IPS-15b (cell line): ENCODE measurements around the gene UMODL1.
"Not testable (repeated sequence)": the region's sequence is repeated elsewhere in the genome, so short reads cannot be mapped to it uniquely, and the experiment has no call there.

Experiments
- H3K27me3 ChIP-seq: one replicate; pipeline ENCODE4 v1.6.1; 2013; ENCODE audit warnings: low read length; ENCODE audit not compliant: control insufficient read depth, insufficient read depth
- H3K36me3 ChIP-seq: one replicate; pipeline ENCODE4 v1.6.1; 2013; ENCODE audit warnings: low read length; ENCODE audit not compliant: control insufficient read depth, insufficient read depth
- H3K4me1 ChIP-seq: one replicate; pipeline ENCODE4 v1.6.1; 2013; ENCODE audit warnings: mild to moderate bottlenecking, low read length; ENCODE audit not compliant: control insufficient read depth, insufficient read depth
- H3K4me3 ChIP-seq: one replicate; pipeline ENCODE4 v1.5.1; 2013; ENCODE audit warnings: low read depth, low read length
- H3K9ac ChIP-seq: one replicate; pipeline ENCODE4 v1.6.1; 2013; ENCODE audit warnings: low read depth, mild to moderate bottlenecking, low read length
- H3K9me3 ChIP-seq: one replicate; pipeline ENCODE4 v1.6.1; 2013; ENCODE audit warnings: mild to moderate bottlenecking, low read length; ENCODE audit not compliant: control insufficient read depth, insufficient read depth

UMODL1 gene

GRCh38 chr21:42115136-42115683 lies 44.1 kb downstream of the UMODL1 start:
- Histone ChIP-seq H3K9me3 (no peaks in the 10 kb centered on the region), H3K36me3 (no peaks in the 10 kb centered on the region), H3K4me1 (peaks cover 5% of the 10 kb centered on the region), H3K9ac (no peak overlapping the region), H3K4me3 (no peak overlapping the region), H3K27me3 (no peaks in the 10 kb centered on the region)

- H3K4me1 ChIP-seq, H3K4me3 ChIP-seq, H3K27me3 ChIP-seq, H3K9ac ChIP-seq, H3K9me3 ChIP-seq, H3K36me3 ChIP-seq: not testable (repeated sequence)
Observed at GRCh38 chr21:42116551-42116950, 45.4 kb downstream of the UMODL1 start.

- H3K4me1 ChIP-seq, result peaks cover 8% of the 10 kb centered on the region
- no peak overlapping the region for H3K4me3 ChIP-seq
- H3K36me3 ChIP-seq, result no peaks in the 10 kb centered on the region
- no peak overlapping the region for H3K9ac ChIP-seq
- no peaks in the 10 kb centered on the region for H3K27me3 ChIP-seq
- no peaks in the 10 kb centered on the region for H3K9me3 ChIP-seq
Observed at GRCh38 chr21:42117229-42117966, 46.3 kb downstream of the UMODL1 start.

GRCh38 chr21:42117967-42118780 lies 47.1 kb downstream of the UMODL1 start:
- no peak overlapping the region for H3K4me3 ChIP-seq
- no peaks in the 10 kb centered on the region for H3K36me3 ChIP-seq
- H3K9ac ChIP-seq, result no peak overlapping the region
- peaks cover 8% of the 10 kb centered on the region for H3K4me1 ChIP-seq
- no peaks in the 10 kb centered on the region for H3K27me3 ChIP-seq
- H3K9me3 ChIP-seq, result no peaks in the 10 kb centered on the region

- H3K4me1 ChIP-seq, result peaks cover 8% of the 10 kb centered on the region
- no peak overlapping the region for H3K9ac ChIP-seq
Observed at GRCh38 chr21:42118901-42119300, 47.8 kb downstream of the UMODL1 start.

GRCh38 chr21:42120101-42120902 lies 49.2 kb downstream of the UMODL1 start:
- H3K36me3 ChIP-seq, result no peaks in the 10 kb centered on the region
- no peak overlapping the region for H3K9ac ChIP-seq
- H3K4me1 ChIP-seq, result peaks cover 8% of the 10 kb centered on the region
- H3K4me3 ChIP-seq, result no peak overlapping the region
- H3K9me3 ChIP-seq, result no peaks in the 10 kb centered on the region
- no peaks in the 10 kb centered on the region for H3K27me3 ChIP-seq

More at GRCh38 chr21:42118901-42119300, 47.8 kb downstream of the UMODL1 start:
- Histone ChIP-seq H3K36me3 (no peaks in the 10 kb centered on the region), H3K27me3 (no peaks in the 10 kb centered on the region), H3K4me3 (no peak overlapping the region), H3K9me3 (no peaks in the 10 kb centered on the region)

- Histone ChIP-seq H3K36me3 (no peaks in the 10 kb centered on the region), H3K9ac (no peak overlapping the region), H3K4me3 (no peak overlapping the region), H3K27me3 (no peaks in the 10 kb centered on the region), H3K4me1 (peaks cover 8% of the 10 kb centered on the region), H3K9me3 (no peaks in the 10 kb centered on the region)
Observed at GRCh38 chr21:42120903-42121535, 49.9 kb downstream of the UMODL1 start.

- Histone ChIP-seq H3K4me3 (no peak overlapping the region), H3K9ac (no peak overlapping the region), H3K9me3 (no peaks in the 10 kb centered on the region), H3K27me3 (no peaks in the 10 kb centered on the region), H3K4me1 (peaks cover 8% of the 10 kb centered on the region), H3K36me3 (no peaks in the 10 kb centered on the region)
Observed at GRCh38 chr21:42121794-42122193, 50.7 kb downstream of the UMODL1 start.

- no peaks in the 10 kb centered on the region for H3K9me3 ChIP-seq
- H3K4me3 ChIP-seq, result no peak overlapping the region
- no peaks in the 10 kb centered on the region for H3K27me3 ChIP-seq
- no peak overlapping the region for H3K9ac ChIP-seq
- H3K4me1 ChIP-seq, result peaks cover 6% of the 10 kb centered on the region
- H3K36me3 ChIP-seq, result no peaks in the 10 kb centered on the region
Observed at GRCh38 chr21:42122398-42122797, 51.3 kb downstream of the UMODL1 start.

- no peaks in the 10 kb centered on the region for H3K36me3 ChIP-seq
- peaks cover 6% of the 10 kb centered on the region for H3K4me1 ChIP-seq
- no peaks in the 10 kb centered on the region for H3K9me3 ChIP-seq
- H3K4me3 ChIP-seq, result no peak overlapping the region
- no peaks in the 10 kb centered on the region for H3K27me3 ChIP-seq
- no peak overlapping the region for H3K9ac ChIP-seq
Observed at GRCh38 chr21:42122808-42123207, 51.7 kb downstream of the UMODL1 start.
